ENCODE results near the gene PNMA8C.

- TF ChIP-seq, protein P1, sequence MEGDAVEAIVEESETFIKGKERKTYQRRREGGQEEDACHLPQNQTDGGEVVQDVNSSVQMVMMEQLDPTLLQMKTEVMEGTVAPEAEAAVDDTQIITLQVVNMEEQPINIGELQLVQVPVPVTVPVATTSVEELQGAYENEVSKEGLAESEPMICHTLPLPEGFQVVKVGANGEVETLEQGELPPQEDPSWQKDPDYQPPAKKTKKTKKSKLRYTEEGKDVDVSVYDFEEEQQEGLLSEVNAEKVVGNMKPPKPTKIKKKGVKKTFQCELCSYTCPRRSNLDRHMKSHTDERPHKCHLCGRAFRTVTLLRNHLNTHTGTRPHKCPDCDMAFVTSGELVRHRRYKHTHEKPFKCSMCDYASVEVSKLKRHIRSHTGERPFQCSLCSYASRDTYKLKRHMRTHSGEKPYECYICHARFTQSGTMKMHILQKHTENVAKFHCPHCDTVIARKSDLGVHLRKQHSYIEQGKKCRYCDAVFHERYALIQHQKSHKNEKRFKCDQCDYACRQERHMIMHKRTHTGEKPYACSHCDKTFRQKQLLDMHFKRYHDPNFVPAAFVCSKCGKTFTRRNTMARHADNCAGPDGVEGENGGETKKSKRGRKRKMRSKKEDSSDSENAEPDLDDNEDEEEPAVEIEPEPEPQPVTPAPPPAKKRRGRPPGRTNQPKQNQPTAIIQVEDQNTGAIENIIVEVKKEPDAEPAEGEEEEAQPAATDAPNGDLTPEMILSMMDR (IDR thresholded peaks at IDR 0.05), result no peak
- TF ChIP-seq POLR2AphosphoS5 (IDR thresholded peaks at IDR 0.05), result no peak
Measured at GRCh38 chr19:46426506-46427162, 2.1 kb downstream of the PNMA8C start.

Data from breast epithelium (tissue), 3 donors.